NCI-H146 treated with DMSO at 0.1 percent for 48 hours (cell line): Measurements from ENCODE around the gene DAO.
"Not testable (repeated sequence)": the region's sequence is repeated elsewhere in the genome, so short reads cannot be mapped to it uniquely, and the experiment has no call there.

Source experiments
- DNase-seq: peaks from one replicate; lab custom pipeline; 2025; ENCODE audit not compliant: unreplicated experiment; lab: John Stamatoyannopoulos, UW

The DAO gene

DNA sequence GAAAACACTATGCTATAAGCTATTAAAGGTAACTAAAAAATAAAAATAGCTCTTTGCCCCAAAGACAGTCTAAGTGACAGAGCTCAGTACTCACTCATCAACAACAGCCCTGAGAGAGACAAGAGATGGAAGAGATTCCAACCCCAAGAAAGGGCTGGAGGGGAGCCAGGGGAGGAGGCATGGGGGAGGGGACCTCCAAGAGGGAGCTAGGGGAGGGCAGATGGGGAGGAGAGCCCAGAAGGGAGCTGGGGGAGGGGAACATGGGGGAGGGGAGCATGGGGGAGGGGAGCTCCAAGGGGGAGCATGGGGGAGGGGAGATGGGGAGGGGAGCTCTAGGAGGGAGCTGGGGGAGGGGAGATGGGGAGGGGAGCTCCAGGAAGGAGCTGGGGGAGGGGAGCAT is 30.2 kb upstream of the DAO start:
- no peak for DNase-seq

DNA sequence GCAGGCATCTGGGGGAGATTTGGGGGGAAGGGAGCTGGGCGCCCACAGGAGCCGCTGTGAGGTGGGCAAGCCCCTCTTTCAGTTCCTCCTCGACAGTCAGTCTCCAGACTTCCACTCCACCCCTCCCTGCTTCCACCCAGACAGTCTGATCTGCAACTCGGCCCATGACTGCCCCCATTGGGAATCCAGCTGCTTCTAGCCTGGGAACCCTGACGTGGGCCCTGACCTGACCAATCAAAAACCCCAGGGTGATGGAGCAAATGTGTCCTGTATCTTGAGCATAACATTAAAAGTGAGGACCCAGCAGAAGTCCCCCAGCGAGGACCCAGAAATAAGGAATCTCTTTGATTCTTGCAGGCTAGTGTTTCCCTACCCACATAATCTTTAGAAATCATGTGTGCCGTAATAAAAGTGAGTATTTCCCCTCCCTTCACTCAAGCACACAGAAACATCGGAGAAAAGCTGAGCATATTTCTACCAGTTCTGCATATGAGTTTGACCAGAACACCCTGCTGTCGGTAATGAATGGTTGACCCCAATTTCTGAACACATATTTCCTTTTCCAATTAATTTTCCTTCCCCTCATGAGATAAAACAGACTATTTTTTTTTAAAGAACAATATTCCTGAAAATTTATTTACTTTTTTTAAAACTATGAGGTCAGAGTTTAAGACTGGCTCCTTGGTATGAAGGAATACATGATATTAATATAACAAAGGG is 28.9 kb upstream of the DAO start:
- no peak for DNase-seq

DNA sequence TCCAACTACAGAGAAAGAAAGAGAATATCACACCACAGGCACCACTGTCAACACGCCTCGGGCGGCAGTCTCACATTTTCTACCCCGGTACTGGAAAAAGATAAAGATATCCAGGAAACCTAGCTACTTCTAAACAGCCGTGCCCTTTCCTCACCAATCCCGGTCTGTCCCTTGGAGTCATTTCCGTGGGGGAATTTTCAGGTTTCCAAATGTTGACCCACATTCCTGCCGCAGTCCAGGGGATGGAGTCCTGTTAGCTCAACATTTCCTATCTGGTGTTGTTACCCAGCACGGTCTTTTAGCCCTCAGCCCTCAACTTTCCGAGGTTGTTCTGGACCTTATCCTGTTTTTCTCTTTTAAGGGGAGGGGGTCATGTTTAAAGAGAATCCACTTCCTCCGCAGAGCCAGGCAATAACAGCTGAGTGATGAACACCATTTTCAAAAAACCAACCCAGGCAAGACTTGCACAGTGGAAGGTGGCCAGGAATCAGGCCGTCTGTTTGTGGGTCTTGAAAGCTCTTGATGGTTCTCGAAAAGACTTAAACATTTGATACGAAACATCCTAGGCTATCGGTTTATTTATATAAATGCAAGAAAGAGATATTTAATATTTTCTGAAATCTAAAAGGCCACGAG is 27.1 kb upstream of the DAO start:
- no peak for DNase-seq

DNA sequence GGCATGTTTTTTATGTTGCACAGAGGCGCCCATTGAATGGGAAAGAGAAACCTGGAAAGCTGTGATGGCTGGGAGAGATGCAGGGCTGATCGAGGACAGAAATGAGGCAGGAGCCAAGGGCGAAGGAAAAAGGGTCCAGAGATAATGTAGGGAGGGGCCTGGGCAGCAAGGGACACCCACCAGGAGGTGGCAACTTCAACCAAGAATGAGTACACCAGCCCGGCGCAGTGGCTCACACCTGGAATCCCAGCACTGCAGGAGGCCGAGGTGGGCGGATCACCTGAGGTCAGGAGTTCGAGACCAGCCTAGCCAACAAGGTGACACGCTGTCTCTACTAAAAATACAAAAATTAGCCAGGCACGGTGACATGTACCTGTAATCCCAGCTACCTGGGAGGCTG is 26.5 kb upstream of the DAO start:
- DNase-seq: no peak

DNA sequence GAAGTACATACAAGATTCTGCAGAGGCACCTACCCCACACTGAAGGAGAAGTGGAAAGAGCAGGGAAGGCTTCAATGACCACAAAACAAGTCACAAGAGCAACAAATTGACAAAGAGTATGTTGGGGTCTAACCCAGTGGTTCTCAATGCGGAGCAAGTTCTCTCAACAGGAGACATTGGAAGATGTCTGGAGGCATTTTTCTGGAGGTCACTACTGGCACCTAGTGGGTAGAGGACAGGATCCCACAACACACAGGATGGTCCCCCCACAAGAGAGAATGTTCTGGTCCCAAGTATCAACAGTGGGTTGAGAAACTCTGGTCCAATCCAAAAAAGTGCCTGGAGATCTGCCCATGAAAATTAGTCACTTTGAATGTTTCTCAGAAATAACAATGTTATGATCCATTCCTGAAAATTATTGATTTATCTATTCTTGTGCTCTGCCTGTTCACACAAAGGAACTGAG is 25.9 kb upstream of the DAO start:
- DNase-seq: no peak

DNA sequence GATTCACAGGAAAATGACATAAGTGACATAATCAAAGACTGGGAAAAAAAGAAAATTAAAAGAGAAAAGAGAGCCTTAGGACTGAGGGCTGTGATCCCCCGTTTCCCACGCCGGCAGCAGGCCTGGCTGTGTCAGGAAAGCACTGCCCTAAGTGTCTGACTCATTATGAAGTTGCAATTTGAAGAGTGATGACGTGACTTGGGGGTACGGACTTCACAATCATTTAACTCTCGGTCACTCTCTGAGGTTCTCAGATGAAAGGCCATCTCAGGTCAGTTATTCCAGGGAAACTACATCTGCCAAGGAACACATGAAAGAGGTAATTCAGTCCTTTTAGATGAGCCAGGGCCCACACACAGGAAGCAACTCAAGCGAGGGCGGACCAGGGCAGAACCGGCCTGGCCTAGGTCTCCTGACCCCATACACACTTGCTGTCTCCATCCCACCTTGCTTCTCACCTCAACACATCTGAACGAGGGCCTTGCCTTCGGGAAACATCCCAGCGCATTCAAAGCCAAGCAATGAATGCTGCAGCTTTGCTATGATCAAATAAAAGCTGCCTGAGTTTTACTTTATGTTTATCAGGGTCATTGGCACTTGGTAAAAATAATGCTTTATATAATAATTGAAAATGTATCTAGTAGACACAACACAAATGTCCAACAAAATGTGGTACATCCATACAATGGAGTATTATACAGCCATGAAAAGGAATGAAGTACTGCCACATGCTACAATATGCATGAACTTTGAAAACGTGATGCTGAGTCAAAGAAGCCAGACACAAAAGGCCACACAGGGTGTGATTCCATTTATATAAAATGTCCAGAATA is 25.2 kb upstream of the DAO start:
- no peak for DNase-seq

DNA sequence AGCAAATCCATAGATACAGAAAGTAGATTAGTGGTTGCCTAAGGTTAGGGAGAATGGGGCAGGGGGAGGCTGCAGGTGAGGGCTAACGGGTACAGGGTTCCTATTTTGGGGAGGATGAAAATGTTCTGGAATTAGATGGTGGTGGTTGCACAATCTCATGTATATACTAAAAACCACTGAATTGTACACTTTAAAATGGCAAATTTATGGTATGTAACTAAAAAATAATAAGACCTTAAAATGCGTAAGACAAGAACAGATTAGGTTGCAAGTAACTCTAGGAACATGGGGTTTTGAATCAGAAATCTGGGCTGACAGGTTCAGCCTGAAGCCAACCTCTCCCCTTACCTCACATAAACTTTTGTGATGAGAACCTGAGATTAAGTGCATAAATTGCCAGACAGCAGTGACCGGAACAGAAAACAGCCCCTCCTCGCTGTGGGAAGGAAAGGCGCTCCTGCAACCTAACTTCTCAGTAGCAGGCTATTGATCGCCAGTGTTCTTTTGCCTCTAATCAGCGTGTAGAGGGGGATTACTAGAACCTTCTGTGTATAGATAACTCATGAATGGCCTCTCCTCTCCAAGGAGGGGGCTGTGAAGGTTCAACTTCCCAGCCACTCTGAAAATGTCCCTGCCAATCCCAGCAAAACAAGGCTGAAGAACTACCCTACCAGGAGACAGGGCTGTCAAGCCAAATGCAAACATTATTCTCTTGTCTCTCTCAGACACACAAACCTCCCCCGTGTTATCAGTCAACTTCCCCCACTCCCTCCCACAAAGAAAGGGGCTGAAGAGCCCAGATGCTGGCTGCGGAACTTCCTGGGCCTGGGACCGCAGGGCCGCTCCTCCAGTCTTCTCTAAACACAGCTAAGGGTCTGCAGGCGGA is 24.4 kb upstream of the DAO start:
- DNase-seq: no peak

DNA sequence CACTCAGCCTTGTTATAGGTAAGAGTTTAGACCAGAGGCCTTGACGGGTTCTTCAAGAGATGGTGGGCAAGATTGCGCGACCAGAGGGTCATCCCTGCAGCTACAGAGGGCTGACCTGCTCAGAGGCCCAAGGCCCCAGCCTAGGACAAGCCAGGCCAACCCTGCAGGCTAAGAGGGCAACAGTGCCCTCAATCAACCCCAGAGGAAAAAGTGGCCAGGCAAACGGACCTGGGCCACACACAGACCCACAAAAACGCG is 23.8 kb upstream of the DAO start:
- no peak for DNase-seq

DNA sequence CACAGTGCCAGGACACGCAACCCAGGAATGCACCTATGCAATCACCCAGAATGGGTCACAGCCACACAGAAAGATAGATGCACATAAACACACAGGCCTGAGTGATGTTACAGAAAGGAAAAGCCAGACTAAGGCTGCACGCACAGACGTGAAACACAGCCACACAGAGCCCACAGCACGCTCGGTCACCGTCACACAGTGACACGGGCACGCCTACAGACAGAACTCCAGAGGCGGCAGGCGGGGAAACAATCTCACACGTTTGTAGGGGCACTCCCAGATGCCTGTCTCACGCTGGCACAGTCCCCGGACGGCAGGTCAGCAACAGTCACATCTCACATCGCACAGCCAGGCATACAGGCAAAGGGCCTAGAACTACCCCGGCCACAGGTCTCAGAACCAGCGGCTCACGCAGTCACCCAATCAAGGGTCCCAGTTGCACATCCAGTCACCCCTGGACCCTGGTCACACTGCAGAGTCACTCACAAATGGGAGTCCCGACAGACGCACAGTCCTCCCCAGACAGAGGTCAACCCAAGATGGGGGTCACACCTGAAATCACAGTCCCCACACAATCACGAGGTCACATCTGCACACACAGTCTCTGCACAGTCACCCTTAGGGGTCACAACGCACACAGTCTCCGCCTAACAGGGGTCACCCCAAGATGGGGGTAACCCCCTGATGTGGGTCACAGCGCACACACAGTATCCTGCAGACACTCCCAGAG is 23.3 kb upstream of the DAO start:
- no peak for DNase-seq

DNA sequence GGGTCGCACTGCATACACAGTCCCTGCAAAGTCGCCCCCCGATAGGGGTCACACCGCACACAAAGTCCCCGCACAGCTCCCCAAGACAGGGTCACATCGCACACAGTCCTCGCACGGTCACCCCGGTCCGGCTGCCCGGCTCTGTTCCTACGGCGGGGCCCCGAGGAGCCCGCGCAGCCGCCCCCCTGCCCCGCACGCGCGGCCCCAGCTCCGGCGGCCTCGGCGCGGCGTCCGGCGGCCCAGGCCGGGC is 22.8 kb upstream of the DAO start:
- no peak for DNase-seq

DNA sequence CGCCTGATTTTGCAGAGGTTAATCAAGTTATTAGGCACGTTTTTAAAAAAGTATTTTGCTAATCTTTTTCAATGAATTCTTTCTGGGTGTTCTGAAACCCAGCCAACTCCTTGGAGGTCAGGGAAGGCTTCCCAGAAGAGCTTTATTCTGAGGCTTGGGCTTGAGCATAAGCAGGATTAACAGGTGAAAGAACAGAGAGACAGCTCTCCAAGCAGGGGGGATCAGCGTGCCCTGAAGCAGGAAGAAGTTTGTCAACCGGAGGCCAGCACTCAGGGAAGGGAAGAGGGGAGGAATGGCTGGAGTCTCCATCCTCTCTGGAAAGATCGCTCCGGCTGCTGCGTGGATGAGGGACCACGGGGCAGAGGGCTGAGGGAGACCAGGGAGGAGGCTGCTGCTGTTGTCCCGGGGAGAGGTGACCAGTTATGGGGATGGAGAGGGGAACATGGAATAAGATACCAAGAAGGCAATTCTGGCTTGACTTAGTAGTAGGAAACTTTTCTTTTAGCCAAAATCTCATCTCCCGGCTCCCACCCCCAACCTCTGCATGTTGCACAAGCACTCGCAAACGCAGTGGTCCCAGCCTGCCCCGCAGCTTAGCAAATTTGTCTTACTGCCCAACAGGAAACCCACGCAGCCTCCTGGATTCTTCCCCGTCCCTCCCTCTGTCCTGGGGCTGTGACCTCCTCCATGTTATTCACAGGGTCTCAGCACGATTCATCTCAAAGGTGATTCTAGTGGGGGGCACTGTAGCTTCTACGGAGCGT is 21.4 kb upstream of the DAO start:
- no peak for DNase-seq

DNA sequence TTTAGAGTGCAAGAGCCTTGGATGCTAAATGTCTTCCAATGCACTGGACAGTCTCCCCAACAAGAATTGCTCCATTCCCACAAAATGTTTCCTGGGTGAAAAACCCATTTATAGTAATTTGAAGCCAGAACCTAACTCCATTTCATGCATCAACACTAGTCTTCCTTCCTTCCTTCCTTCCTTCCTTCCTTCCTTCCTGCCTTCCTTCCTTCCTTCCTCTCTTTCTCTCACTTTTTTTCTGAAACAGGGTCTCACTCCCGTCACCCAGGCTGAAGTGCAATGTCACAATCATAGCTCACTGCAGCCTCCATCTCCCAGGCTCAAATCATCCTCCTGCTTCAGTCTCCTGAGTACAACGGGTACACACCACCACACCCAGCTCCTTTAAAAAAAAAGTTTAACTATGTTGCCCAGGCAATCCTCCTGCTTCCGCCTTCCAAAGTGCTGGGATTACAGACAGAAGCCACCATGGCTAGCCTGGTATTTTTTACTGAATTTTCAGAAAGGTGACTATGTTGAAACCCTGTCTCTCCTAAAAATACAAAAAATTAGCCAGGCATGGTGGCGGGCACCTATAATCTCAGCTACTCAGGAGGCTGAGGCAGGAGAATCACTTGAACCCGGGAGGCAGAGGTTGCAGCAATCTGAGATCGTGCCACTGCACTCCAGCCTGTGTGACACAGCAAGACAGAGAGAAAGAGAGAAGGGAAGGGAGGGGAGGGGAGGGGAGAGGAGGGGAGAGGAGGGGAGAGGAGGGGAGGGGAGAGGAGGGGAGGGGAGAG is 20.6 kb upstream of the DAO start:
- not testable (repeated sequence) for DNase-seq

DNA sequence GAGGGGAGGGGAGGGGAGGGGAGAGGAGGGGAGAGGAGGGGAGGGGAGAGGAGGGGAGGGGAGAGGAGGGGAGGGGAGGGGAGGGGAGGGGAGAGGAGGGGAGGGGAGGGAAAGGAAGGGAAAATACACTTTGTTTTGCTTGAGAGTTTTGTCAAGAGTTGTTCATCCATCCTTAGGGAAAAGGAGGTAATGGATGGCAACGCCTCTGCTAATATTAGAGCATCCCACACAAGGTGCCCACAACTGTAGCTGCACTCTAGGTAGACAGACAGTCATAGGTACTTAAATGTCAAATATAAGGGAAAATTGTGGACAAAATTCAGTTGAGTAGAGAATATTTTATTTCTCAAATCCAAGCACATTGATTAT is 20.0 kb upstream of the DAO start:
- no peak for DNase-seq

DNA sequence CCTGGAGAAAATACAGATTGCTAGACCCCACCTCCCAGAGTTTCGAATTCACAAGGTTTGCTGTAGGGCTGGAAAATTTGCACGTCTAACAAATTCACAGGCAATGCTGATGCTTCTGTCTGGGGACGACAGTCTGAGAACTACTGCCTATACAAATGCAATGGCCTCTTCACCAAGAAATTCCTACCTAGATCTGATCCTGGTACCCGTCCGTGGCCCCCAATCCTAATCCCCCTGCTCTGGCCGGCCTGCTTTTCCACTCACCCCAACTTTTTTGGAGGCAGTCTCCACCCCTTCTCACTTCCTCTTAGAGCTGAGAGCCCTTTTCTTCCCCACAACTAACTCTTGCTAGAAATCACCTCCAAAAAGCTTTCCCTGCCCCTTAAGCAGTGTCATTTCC is 19.4 kb upstream of the DAO start:
- no peak for DNase-seq

DNA sequence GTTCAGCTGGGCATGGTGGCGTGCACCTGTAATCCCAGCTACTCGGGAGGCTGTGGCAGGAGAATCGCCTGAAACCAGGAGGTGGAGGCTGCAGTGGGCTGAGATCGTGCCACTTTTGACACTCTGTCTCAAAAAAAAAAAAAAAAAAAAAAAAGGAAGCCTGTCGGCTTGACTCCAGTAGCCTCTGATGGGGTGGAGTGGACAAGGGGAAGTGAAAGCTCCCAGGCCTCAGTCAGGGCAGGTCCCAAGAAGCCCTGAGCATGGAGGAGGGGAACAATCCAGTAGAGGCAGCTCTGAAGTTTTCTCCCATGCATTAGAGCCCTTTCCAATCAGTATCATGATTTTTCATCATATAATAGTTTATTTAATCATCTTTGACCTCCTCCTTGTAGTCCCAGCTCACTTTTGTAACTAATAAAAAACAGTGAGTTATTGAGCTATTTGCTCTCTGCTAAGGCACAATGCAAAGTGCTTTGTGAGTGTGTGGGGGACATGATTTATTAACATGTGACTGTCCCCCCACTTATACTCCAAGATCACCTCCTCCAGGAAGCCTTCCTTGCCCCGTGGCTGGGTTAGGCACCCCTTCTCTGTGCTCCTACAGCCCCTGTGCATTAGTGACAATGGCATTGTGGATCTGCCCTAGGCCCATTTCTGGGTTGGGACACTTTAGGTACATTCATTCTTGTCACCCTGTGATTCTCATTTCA is 17.9 kb upstream of the DAO start:
- no peak for DNase-seq

DNA sequence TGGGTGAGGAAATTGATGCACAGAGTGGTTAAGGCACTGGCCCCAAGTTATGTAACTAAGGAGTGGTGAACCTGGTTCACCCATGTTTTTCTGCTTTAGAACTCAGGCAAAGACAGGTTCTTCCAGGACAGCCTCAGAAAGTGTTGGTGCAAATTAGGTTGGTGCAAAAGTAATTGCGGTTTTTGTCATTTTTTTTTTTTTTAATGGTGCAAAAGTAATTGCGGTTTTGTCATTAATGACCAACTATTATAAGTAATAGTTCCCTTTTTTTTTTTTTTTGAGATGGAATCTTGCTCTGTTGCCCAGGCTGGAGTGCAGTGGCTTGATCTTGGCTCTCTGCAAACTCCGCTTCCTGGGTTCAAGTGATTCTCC is 17.3 kb upstream of the DAO start:
- no peak for DNase-seq

DNA sequence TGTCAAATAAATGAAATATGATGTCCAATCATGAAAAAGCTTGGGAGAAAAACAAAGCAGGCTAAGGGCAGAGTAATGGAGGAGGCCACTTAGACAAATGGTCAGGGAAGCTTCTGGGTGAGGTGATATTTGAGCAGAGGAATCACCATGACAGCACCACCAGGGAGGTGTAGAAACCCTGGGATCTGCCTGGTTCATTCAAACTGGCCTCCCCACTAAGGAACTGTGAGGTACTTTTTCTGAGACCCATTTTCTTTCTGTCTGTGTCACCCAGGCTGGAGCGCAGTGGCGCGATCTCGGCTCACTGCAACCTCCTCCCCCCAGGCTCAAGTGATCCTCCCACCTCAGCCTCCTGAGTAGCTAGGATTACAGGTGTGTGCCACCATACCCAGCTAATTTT is 14.7 kb upstream of the DAO start:
- DNase-seq: no peak

DNA sequence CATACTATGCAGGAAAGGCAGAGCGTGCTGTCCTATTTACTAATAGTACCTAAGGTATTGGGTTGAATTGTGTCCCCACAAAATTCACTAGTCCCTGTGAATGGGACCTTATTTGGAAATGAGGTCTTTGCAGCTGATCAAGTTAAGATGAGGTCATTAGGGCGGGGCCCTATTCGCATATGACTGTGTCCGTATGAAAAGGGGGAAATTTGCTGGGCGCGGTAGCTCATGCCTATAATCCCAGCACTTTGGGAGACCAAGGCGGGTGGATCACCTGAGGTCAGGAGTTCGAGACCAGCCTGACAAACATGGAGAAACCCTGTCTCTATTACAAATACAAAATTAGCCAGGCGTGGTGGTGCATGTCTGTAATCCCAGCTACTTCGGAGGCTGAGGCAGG is 13.8 kb upstream of the DAO start:
- not testable (repeated sequence) for DNase-seq

DNA sequence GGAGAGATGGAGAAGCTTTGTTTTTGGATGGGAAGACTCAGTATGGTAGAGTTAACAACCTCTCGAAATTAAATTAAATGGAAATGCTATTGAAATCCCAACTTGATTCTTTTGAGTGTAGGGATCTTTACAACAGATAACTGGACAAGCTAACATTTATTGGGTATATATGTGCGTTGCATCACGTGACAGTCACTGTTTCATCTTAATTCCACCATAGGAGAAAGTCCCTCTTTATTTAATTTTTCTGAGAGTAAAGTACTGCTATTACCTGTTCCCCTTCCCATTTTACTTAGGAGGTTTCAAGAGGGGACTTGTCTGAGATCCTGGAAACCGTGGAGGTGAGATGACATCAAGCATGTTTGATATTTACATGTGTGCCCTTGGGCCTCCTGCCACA is 11.1 kb upstream of the DAO start:
- DNase-seq: no peak
